Measurements from ENCODE around the gene CNTNAP2.

DNA sequence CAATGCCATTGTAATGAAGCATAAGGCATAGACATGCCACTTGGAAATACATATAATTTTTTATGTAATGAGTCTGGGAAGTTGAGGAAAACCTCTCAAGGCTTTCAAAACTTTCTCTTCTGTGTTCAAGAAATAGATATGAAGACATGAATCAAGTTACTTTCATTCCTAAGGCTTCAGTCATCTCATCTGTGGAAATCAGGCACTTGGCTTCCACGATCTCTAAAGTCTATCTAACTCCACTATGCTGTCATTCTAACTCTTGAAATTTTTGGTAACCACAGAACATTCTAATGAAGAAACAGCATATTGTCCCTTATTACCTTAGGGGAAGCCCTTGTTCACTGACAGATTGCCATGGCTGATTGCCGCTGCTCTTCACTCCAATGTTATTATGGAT is 242.6 kb downstream of the CNTNAP2 start:
- TF ChIP-seq POLR2A (IDR thresholded peaks at IDR 0.05) (no peak), EP300 (IDR thresholded peaks at IDR 0.05) (no peak), POLR2AphosphoS5 (IDR thresholded peaks at IDR 0.05) (no peak)
- TF ChIP-seq, protein P1, sequence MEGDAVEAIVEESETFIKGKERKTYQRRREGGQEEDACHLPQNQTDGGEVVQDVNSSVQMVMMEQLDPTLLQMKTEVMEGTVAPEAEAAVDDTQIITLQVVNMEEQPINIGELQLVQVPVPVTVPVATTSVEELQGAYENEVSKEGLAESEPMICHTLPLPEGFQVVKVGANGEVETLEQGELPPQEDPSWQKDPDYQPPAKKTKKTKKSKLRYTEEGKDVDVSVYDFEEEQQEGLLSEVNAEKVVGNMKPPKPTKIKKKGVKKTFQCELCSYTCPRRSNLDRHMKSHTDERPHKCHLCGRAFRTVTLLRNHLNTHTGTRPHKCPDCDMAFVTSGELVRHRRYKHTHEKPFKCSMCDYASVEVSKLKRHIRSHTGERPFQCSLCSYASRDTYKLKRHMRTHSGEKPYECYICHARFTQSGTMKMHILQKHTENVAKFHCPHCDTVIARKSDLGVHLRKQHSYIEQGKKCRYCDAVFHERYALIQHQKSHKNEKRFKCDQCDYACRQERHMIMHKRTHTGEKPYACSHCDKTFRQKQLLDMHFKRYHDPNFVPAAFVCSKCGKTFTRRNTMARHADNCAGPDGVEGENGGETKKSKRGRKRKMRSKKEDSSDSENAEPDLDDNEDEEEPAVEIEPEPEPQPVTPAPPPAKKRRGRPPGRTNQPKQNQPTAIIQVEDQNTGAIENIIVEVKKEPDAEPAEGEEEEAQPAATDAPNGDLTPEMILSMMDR (IDR thresholded peaks at IDR 0.05), result no peak
